Mesenchymal stem cell (in vitro differentiated cells and primary cell): Measurements from ENCODE around the gene GSTT2.

Experiments
- DNase-seq: peaks from one replicate; pipeline ENCODE4 v3.0.0-alpha.2; 2013
- H2AFZ ChIP-seq: one replicate; pipeline ENCODE4 v1.6.1; 2013; ENCODE audit warnings: low read depth, mild to moderate bottlenecking, control low read depth, inconsistent platforms, low read length, moderate library complexity
- H2AK5ac ChIP-seq: 2 replicates; pipeline ENCODE4 v1.6.1; 2013; ENCODE audit warnings: low read length, moderate library complexity, mild to moderate bottlenecking, inconsistent platforms; ENCODE audit not compliant: severe bottlenecking
- H2BK120ac ChIP-seq: one replicate; pipeline ENCODE4 v1.6.1; 2013; ENCODE audit warnings: low read depth, mild to moderate bottlenecking, inconsistent platforms, low read length, moderate library complexity
- H2BK12ac ChIP-seq, 2 experiments: one replicate each; pipeline ENCODE4 v1.6.1; 2013; ENCODE audit warnings: inconsistent platforms in 2 of 2, low read length in 2 of 2, mild to moderate bottlenecking in 2 of 2, moderate library complexity in 2 of 2, control low read depth in 1 of 2
- H2BK15ac ChIP-seq: one replicate; pipeline ENCODE4 v1.6.1; 2013; ENCODE audit warnings: mild to moderate bottlenecking, low read depth, inconsistent platforms; ENCODE audit not compliant: poor library complexity, severe bottlenecking
- H2BK5ac ChIP-seq: 2 replicates; pipeline ENCODE4 v1.6.1; 2013; ENCODE audit warnings: low read depth, mild to moderate bottlenecking, low read length, control low read depth, inconsistent platforms; ENCODE audit not compliant: poor library complexity, severe bottlenecking
- H3K14ac ChIP-seq, 2 experiments: one replicate each; pipeline ENCODE4 v1.6.1; 2013; ENCODE audit warnings: inconsistent platforms in 2 of 2, low read length in 2 of 2, control low read depth in 1 of 2, mild to moderate bottlenecking in 1 of 2, moderate library complexity in 1 of 2
- H3K18ac ChIP-seq, 2 experiments: one replicate each; pipeline ENCODE4 v1.6.1; 2013; ENCODE audit warnings: inconsistent platforms in 2 of 2, low read length in 2 of 2, control low read depth in 1 of 2, low read depth in 1 of 2, mild to moderate bottlenecking in 1 of 2
- H3K23ac ChIP-seq, 2 experiments: one replicate each; pipeline ENCODE4 v1.6.1; 2013; ENCODE audit warnings: inconsistent platforms in 2 of 2, low read length in 2 of 2, mild to moderate bottlenecking in 2 of 2, moderate library complexity in 2 of 2, control low read depth in 1 of 2
- H3K27ac ChIP-seq: 2 replicates; pipeline ENCODE4 v1.5.1; 2013; ENCODE audit warnings: mild to moderate bottlenecking, moderate library complexity, low read length, control low read depth, inconsistent platforms; ENCODE audit not compliant: poor library complexity, severe bottlenecking
- H3K27me3 ChIP-seq, 2 experiments: 2 replicates each; pipeline versions ENCODE4 v1.6.1 to v1.7.0; 2013; ENCODE audit warnings: low read length in 2 of 2, mild to moderate bottlenecking in 2 of 2, moderate library complexity in 2 of 2, control low read depth in 1 of 2, inconsistent platforms in 1 of 2; ENCODE audit not compliant: control insufficient read depth in 1 of 2, insufficient read depth in 1 of 2
- H3K36me3 ChIP-seq, 2 experiments: 2 replicates each; pipeline versions ENCODE4 v1.6.1 to v1.7.0; 2013; ENCODE audit warnings: low read length in 2 of 2, control low read depth in 1 of 2, inconsistent platforms in 1 of 2, low read depth in 1 of 2, mild to moderate bottlenecking in 1 of 2; ENCODE audit not compliant: insufficient read depth in 2 of 2, control insufficient read depth in 1 of 2
- H3K4ac ChIP-seq, 2 experiments: one replicate each; pipeline ENCODE4 v1.6.1; 2013; ENCODE audit warnings: inconsistent platforms in 2 of 2, low read length in 2 of 2, mild to moderate bottlenecking in 2 of 2, moderate library complexity in 2 of 2, control low read depth in 1 of 2, low read depth in 1 of 2
- H3K4me1 ChIP-seq: 2 replicates; pipeline ENCODE4 v1.6.1; 2013; ENCODE audit warnings: low read depth, low read length, control low read depth; ENCODE audit not compliant: control insufficient read depth, insufficient read depth
- H3K4me2 ChIP-seq: 2 replicates; pipeline ENCODE4 v1.6.1; 2013; ENCODE audit warnings: low read length, mild to moderate bottlenecking, inconsistent platforms; ENCODE audit not compliant: poor library complexity, severe bottlenecking
- H3K4me3 ChIP-seq, 2 experiments: 2 replicates each; pipeline versions ENCODE4 v1.5.1 to v1.7.0; 2013; ENCODE audit warnings: low read length in 2 of 2, mild to moderate bottlenecking in 2 of 2, control low read depth in 1 of 2, low read depth in 1 of 2; ENCODE audit not compliant: insufficient read depth in 1 of 2
- H3K79me1 ChIP-seq: replicated peaks from 2 replicates; pipeline ENCODE4 v1.6.1; 2013; ENCODE audit warnings: mild to moderate bottlenecking, control low read depth, low read length, inconsistent platforms; ENCODE audit not compliant: poor library complexity, severe bottlenecking
- H3K9ac ChIP-seq: 2 replicates; pipeline ENCODE4 v1.7.0; 2013; ENCODE audit warnings: mild to moderate bottlenecking, low read length, moderate library complexity
- H3K9me3 ChIP-seq: 2 replicates; pipeline ENCODE4 v1.7.0; 2013; ENCODE audit warnings: mild to moderate bottlenecking, low read length; ENCODE audit not compliant: control insufficient read depth
- H4K8ac ChIP-seq: one replicate; pipeline ENCODE4 v1.6.1; 2013; ENCODE audit warnings: inconsistent platforms, mild to moderate bottlenecking, low read length, moderate library complexity
- H4K91ac ChIP-seq: one replicate; pipeline ENCODE4 v1.6.1; 2013; ENCODE audit warnings: mild to moderate bottlenecking, low read length, inconsistent platforms
- WGBS: methylation state at CpG from one replicate; pipeline ENCODE4 v1.1.7; 2013; ENCODE audit warnings: mixed read lengths; 5-methylcytosine and 5-hydroxymethylcytosine counted together

The GSTT2 gene

DNA sequence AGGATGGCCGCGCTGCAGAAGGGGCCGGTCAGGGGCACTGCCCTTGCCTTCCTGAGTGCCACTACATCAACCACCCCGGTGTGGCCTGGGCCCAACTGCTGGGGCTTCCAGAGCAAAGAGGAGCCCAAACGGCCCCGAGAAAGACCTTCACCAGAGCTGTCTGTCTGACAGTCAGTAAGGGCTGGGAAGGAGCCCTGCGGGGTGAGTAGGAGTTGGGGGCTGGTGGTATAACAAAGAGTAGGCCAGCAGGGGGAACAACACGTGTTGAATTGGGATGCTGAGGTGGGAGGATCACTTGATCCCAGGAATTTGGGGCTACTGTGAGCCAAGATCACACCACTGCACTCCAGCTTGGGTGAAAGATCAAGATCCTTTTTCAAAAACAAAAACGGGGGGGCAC, 21.4 kb downstream of the GSTT2 start:
- H2BK5ac ChIP-seq, result no peak overlapping the region
- no peak overlapping the region for H4K8ac ChIP-seq
- WGBS, result 82% methylated on average over 9 of the region's 9 CpGs

DNA sequence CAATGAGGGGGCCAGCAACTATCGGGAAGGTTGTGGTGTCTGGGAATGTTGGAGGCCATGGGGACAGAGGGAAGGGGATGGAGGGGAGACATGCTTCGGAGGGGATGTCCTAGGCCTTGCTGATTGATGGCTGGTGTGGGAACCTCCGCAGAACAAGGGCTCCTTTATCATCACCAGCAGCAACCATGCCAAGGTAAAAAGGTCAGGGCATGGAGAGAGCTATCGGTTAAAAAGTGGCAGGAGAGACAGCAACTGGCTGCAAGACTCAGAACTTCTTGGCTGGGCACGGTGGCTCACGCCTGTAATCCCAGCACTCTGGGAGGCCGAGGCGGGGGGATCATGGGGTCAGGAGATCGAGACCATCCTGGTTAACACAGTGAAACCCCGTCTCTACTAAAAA, 22.3 kb downstream of the GSTT2 start:
- H2BK15ac ChIP-seq, result no peak overlapping the region
- WGBS, result 95% methylated on average over 6 of the region's 10 CpGs
- no peak overlapping the region for H3K9ac ChIP-seq
- H3K9me3 ChIP-seq, result no peaks in the 10 kb centered on the region
- no peak overlapping the region for H2BK5ac ChIP-seq
- no peak overlapping the region for H3K4me3 ChIP-seq
- no peak overlapping the region for H3K14ac ChIP-seq
- no peak overlapping the region for H2AFZ ChIP-seq
- H3K4me1 ChIP-seq, result no peaks in the 10 kb centered on the region
- H3K4me2 ChIP-seq, result no peak overlapping the region
- no peak overlapping the region for H2BK120ac ChIP-seq
- H3K23ac ChIP-seq, result no peak overlapping the region
- H4K8ac ChIP-seq, result no peak overlapping the region
- H3K36me3 ChIP-seq, result no peaks in the 10 kb centered on the region
- no peaks in the 10 kb centered on the region for H3K79me1 ChIP-seq
- H3K18ac ChIP-seq, result no peak overlapping the region
- no peak overlapping the region for H2BK12ac ChIP-seq
- no peak for DNase-seq
- peaks cover 7 to 8% of the 10 kb centered on the region in 2 experiments for H3K27me3 ChIP-seq
- H2AK5ac ChIP-seq, result no peak overlapping the region
- no peak overlapping the region for H3K27ac ChIP-seq
- H3K4ac ChIP-seq, result no peak overlapping the region
- no peak overlapping the region for H4K91ac ChIP-seq

More for the DNA sequence above, 21.4 kb downstream of the GSTT2 start:
- H2AK5ac ChIP-seq, result no peak overlapping the region
- no peak overlapping the region for H2BK120ac ChIP-seq
- H3K4ac ChIP-seq, result no peak overlapping the region
- no peak overlapping the region for H3K9ac ChIP-seq
- no peak overlapping the region for H2AFZ ChIP-seq
- H3K36me3 ChIP-seq, result no peaks in the 10 kb centered on the region
- peak overlapping the region; percentile 43 for H4K91ac ChIP-seq
- H3K4me3 ChIP-seq, result no peak overlapping the region
- no peaks in the 10 kb centered on the region for H3K9me3 ChIP-seq
- no peak for DNase-seq
- H3K79me1 ChIP-seq, result no peaks in the 10 kb centered on the region
- no peak overlapping the region for H3K23ac ChIP-seq
- H3K27me3 ChIP-seq, result peaks cover 5 to 7% of the 10 kb centered on the region in 2 experiments
- H3K4me2 ChIP-seq, result no peak overlapping the region
- H2BK12ac ChIP-seq, result no peak overlapping the region
- no peak overlapping the region for H3K27ac ChIP-seq
- no peak overlapping the region for H3K18ac ChIP-seq
- H3K14ac ChIP-seq, result no peak overlapping the region
- no peaks in the 10 kb centered on the region for H3K4me1 ChIP-seq
- peak overlapping the region; percentile 44 for H2BK15ac ChIP-seq

DNA sequence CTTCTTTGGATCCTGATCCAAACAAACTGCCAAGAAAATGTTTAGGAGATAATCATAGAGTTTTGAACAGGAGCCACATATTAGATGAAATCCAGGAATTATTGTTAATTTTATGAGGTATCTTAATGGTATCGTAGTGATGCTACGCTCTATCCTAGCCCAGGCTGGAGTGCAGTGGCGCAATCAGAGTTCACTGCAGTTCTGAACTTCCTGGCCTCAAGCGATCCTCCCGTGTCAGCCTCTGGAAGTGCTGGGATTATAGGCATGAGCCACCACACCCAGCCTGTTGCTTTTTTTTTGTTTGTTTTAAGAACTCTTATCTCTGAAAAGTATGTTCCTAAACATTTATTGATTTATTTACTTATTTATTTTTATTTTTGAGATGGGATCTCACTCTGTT, 22.9 kb downstream of the GSTT2 start:
- H2AK5ac ChIP-seq, result no peak overlapping the region
- no peak overlapping the region for H3K23ac ChIP-seq
- no peak overlapping the region for H3K27ac ChIP-seq
- no peak overlapping the region for H3K9ac ChIP-seq
- DNase-seq, result no peak
- H2AFZ ChIP-seq, result no peak overlapping the region
- no peaks in the 10 kb centered on the region for H3K4me1 ChIP-seq
- no peak overlapping the region for H2BK120ac ChIP-seq
- no peak overlapping the region for H3K18ac ChIP-seq
- H2BK12ac ChIP-seq, result no peak overlapping the region
- no peaks in the 10 kb centered on the region for H3K9me3 ChIP-seq
- H3K36me3 ChIP-seq, result no peaks in the 10 kb centered on the region
- H3K27me3 ChIP-seq, result peaks cover 7 to 8% of the 10 kb centered on the region in 2 experiments
- H4K91ac ChIP-seq, result no peak overlapping the region
- H2BK15ac ChIP-seq, result no peak overlapping the region
- H3K4me2 ChIP-seq, result no peak overlapping the region
- 87% methylated on average over 5 of the region's 5 CpGs for WGBS
- no peak overlapping the region for H4K8ac ChIP-seq
- no peaks in the 10 kb centered on the region for H3K79me1 ChIP-seq
- H3K14ac ChIP-seq, result no peak overlapping the region
- no peak overlapping the region for H3K4ac ChIP-seq
- H3K4me3 ChIP-seq, result no peak overlapping the region
- no peak overlapping the region for H2BK5ac ChIP-seq

DNA sequence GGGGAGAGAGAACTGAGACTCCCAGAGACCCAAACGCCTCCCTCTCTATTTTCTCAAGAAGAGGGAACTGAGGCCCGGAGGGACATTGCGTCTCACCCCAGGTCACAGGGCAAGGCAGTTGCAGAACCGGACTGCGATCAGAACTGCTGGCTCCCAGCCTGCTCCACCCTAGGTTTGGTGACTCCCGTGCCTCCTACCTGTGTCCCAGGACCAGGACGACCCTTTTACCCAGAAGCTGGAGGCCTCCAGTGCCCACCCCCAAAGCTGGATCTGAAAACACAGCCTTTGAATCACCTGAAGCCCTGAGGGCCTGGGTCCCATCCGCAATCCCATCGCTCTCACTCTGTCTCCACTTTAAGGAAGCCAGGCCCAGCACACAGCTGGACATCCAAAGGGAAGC, 24.0 kb downstream of the GSTT2 start:
- H2BK5ac ChIP-seq, result no peak overlapping the region
- no peak overlapping the region for H3K4me3 ChIP-seq
- no peak overlapping the region for H3K23ac ChIP-seq
- no peaks in the 10 kb centered on the region for H3K79me1 ChIP-seq
- H3K27me3 ChIP-seq, result peaks cover 7 to 8% of the 10 kb centered on the region in 2 experiments
- H2BK120ac ChIP-seq, result no peak overlapping the region
- no peak overlapping the region for H3K27ac ChIP-seq
- H3K4me1 ChIP-seq, result no peaks in the 10 kb centered on the region
- H3K4ac ChIP-seq, result no peak overlapping the region
- H3K14ac ChIP-seq, result no peak overlapping the region
- H3K4me2 ChIP-seq, result no peak overlapping the region
- no peak overlapping the region for H2AFZ ChIP-seq
- no peak overlapping the region for H3K9ac ChIP-seq
- no peaks in the 10 kb centered on the region for H3K9me3 ChIP-seq
- H3K36me3 ChIP-seq, result no peaks in the 10 kb centered on the region
- no peak overlapping the region for H2AK5ac ChIP-seq
- no peak overlapping the region for H2BK12ac ChIP-seq
- H3K18ac ChIP-seq, result no peak overlapping the region
- 85% methylated on average over 9 of the region's 9 CpGs for WGBS
- no peak overlapping the region for H4K8ac ChIP-seq
- no peak overlapping the region for H4K91ac ChIP-seq
- DNase-seq, result no peak
- no peak overlapping the region for H2BK15ac ChIP-seq
